DMS114 treated with DMSO at 0.1 percent for 48 hours (cell line): ENCODE results near the gene BNC2.
"Not testable (repeated sequence)": the region's sequence is repeated elsewhere in the genome, so short reads cannot be mapped to it uniquely, and the experiment has no call there.

Experiments used
- DNase-seq: peaks from one replicate; lab custom pipeline; 2025; ENCODE audit not compliant: unreplicated experiment; lab: John Stamatoyannopoulos, UW

The BNC2 gene

DNA sequence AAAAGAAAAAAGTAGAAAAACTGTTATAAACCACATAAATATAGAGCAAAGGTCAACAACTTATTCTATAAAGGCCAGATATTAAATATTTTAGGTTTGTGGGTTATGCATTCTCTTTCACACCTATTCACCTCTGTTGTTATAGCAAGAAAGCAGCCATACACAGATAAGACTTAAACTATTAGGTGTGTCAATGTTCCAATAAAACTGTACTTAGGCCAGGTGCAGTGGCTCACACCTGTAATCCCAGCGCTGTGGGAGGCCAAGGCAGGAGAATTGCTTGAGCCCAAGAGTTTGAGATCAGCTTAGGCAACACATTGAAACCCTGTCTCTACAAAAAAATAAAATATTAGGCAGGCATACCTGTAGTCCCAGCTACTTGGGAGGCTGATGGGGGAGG lies 314.7 kb downstream of the BNC2 start:
- DNase-seq: no peak

- DNase-seq: no peak
Observed at GRCh38 chr9:16553869-16554540, 316.5 kb downstream of the BNC2 start.

- DNase-seq: no peak
Observed at GRCh38 chr9:16552252-16552651, 318.2 kb downstream of the BNC2 start.

- DNase-seq: no peak
Observed at GRCh38 chr9:16551692-16552091, 318.8 kb downstream of the BNC2 start.

DNA sequence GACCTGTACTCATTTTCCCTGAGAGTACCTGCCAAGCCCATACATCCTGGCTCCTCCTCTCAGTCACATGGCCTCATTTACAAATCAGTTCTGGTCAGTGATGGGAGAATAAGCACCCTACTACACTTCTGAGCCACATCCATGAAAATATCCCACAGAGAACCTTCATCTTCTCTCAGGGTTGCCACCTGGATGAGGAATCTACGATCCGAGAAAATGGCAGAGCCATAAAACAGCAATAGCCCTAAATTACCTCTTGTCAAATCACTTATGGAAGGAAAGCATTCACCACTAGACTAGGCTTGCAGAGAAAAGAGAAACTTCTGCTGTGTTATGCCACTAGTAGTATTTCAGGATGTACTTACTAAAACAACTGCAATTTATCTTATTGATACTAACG lies 324.8 kb downstream of the BNC2 start:
- no peak for DNase-seq

- no peak for DNase-seq
Observed at GRCh38 chr9:16544842-16545241, 325.6 kb downstream of the BNC2 start.

GRCh38 chr9:16543686-16544085 lies 326.8 kb downstream of the BNC2 start:
- DNase-seq: no peak

DNA sequence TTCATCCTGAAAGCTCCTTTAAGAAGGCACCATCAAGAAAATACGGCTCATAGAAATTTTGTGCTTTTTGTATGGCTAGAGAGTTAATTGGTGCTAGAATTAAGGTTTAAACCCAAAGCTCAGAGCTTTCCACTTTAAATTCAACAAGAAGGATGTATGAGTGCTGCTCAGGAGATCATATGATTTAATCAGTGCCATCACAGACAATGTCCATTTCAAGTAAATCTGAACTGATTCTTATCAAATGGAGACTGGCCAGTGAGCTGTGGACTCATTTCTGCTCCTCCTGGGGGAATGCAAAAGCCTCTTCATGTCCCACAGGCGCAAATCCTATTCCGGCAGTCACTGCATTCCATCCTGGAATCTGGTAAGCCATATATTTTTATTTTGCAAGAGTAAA lies 327.2 kb downstream of the BNC2 start:
- no peak for DNase-seq

DNA sequence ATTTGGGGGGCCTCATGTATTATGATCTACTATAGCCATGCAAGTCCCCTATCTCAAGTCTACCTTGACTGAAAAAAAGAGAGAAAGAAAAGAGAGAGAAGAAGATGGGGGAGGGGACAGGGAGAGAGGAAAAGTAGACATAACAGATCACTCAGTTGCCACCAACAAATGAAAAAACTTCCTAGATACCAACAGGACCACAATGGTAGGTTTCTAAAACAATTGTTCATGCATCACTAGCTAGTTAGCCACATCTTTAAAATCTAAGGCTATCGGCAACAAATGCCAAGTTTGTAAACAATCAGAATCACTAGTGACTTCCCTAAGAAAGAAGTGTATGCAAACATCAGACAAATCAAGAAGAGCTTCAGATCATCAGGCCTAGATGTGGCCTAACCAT lies 328.2 kb downstream of the BNC2 start:
- DNase-seq: no peak

- no peak for DNase-seq
Observed at GRCh38 chr9:16540743-16541613, 329.5 kb downstream of the BNC2 start.

DNA sequence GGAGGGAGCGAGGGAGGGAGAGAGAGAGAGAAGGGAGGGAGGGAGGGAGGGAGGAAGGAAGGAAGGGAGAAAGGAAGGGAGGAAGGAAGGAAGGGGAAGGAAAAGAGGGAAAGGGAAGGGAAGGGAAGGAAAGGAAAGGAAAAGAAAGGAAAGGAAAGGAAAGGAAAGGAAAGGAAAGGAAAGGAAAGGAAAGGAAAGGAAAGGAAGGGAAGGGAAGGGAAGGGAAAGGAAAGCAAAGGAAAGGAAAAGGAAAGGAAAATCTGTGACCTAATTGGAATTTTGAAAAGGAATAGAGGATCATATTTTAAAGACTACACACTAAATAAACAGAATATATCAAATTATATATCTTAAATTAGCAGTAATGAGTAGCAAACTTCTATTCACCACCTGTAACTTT lies 330.8 kb downstream of the BNC2 start:
- DNase-seq: not testable (repeated sequence)

DNA sequence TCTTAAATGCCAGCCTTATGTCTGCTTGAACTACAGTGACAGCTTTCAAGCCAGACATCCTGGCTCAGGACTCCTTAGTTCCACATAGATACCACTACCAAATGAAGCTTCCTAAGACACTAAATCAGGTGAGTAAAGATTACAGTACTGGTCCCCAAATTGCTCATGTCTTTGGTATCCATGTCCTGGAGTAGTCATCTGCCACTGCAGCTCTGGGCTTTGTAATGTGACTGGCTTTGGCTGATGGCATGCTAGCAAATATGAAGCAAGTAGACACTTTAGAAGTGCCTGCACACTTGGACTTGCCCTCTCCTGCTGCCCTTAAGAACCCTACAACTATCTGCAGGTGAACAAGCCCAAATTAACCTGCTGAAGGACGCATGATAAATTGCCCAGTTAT lies 334.9 kb downstream of the BNC2 start:
- DNase-seq: no peak

DNA sequence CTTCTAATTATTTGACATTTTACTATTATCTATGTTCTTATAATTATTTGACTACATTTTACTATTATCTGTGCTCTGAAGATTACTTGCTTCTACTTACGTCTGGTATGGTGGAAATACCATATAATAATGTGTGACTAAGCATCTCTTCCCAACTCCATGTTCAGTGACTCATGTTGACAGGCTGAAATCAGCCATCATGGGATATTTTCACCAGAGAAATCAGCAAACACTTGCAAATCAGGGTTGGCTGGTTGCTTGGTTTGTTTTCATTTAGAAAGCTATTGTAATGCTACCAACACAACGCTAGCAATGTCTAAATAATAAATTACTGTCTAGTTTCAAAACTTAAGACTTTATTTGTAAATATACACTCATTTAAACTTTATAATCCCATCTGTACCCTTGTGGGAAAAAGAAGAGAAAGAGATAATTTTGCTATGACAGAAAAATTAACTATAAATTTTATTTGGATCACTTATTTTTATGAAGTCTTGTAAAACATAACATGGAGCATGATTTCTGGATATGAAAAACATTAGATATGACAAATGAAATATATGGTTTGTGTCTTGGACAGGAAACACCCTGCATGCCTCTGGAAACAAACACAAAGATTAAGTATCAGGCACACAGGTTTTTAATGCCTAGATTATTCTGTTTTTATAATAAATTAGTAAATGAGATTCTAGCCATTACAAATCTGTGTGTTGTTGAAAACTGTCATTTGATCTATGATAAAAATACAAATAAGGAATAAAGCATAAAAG lies 337.6 kb downstream of the BNC2 start:
- DNase-seq: no peak

DNA sequence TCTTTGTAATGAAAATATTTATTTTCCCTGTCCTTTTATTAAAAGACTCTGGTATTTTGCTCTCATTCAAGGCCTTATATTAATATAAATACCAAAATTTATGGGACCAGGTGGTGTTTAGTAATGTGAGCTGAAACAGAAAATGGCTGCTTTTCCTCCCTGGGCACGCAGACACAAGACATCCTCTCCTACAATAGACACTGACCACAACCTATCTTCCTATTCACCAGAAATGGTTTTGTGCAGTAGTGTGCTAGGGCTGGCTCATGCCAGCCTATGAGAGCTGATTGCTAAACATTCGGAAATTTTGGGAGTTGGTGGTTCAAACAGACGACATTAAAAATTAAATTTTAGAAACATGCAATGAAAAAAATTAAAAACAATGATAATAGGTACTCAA lies 338.2 kb downstream of the BNC2 start:
- DNase-seq: no peak

- DNase-seq: no peak
Observed at GRCh38 chr9:16530669-16531642, 339.5 kb downstream of the BNC2 start.

DNA sequence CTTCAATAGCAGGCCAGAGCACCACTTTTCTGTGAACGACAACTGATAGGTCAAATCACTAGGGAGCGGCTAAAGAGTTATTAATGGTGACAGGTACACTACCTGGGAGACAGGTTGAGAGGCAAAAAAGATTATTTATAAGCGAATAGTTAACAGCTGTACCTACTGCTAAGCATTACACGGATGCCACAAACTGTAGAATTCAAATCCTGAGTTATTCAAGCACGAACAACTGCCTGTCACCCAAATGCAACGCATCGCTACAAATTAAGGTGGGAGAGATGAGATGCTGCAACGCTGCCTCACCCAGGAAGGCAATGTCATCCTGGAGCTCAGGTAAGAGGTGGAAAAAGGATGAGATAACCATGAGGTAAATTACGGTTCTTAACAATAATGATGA lies 342.9 kb downstream of the BNC2 start:
- no peak for DNase-seq

DNA sequence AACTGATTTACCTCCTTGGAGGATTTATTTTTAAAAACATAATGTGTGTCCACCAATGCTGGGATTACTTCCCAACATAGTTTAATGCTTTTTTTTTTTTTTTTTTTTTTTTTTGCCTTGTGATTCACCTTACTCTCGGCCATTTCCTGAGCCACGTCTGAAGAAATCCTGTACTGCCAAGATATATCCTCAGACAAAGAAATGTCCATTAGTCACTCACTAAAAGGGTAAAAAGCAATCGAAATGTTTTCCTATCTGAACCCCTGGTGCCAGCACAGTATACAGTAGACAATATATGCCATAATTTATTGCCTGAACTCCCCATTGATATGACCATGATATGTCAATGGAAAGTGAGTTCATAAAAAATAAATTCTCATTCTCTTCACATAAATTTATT lies 344.1 kb downstream of the BNC2 start:
- no peak for DNase-seq

- no peak for DNase-seq
Observed at GRCh38 chr9:16524823-16525222, 345.6 kb downstream of the BNC2 start.

DNA sequence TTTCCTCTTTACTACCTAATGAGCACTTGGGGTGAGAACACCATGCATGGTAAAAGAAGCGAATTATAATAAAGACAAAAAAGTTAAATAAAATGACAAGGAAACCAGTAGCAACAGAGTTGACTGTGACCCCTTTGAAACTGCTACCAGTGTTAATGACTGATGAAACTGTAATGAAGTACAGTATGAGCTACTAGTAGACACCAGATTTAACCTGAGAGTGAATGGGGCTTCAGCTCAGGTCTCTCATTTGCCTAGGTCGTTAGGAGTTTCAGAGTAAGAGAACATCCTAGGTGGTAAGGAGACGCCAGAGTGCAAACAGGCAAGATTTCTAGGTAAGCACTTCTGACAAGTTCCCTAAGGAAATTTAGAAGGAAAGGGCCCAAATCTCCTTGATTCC lies 346.4 kb downstream of the BNC2 start:
- no peak for DNase-seq

DNA sequence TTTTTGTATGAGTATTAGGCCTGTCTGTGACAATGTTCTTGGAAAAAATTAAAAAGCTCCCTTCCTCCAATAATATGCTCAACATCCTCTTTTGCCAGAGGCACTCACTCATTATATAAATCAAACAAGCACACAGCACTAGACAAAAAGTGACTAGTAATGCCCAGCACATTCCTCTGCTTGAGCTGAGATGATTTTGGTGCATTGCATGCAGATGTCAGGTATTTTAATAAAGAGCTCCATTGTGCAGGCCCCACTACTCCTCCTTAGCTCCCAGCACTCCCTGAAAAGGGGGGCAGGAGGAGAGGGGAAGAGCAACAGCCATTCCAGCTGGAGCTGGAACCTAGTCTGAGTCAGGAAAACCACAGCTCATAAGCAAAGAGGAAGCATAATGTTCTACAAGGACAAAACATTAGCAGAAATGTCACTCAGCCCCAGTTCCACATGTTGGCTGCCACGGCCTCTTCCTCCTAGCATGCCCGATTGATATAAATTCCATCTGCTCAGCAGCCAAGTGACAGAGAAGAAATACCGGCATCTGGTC lies 348.5 kb downstream of the BNC2 start:
- no peak for DNase-seq
